Trophoblast cell (in vitro differentiated cells and primary cell): ENCODE results near the gene CHRD.
A peak's percentile ranks its signal among the peaks of the same experiment; 100 is the strongest.

Experiments
- DNase-seq, 2 donors: peaks; one replicate each; pipeline ENCODE4 v3.0.0-alpha.2; 2016
- H2AFZ ChIP-seq: 2 replicates; pipeline ENCODE4 v1.6.1; 2013; ENCODE audit warnings: low read length, moderate library complexity, mild to moderate bottlenecking; ENCODE audit not compliant: insufficient read depth, poor library complexity
- H2AK5ac ChIP-seq: 2 replicates; pipeline ENCODE4 v1.6.1; 2013; ENCODE audit warnings: mild to moderate bottlenecking, low read length
- H2BK120ac ChIP-seq: 2 replicates; pipeline ENCODE4 v1.6.1; 2013; ENCODE audit warnings: low read length, mild to moderate bottlenecking, moderate library complexity; ENCODE audit not compliant: insufficient read depth, poor library complexity
- H2BK12ac ChIP-seq: 2 replicates; pipeline ENCODE4 v1.6.1; 2013; ENCODE audit warnings: mild to moderate bottlenecking, low read length, moderate library complexity
- H2BK5ac ChIP-seq: 2 replicates; pipeline ENCODE4 v1.6.1; 2013; ENCODE audit warnings: low read length, low read depth, moderate library complexity, mild to moderate bottlenecking; ENCODE audit not compliant: poor library complexity
- H3K14ac ChIP-seq: 2 replicates; pipeline ENCODE4 v1.6.1; 2013; ENCODE audit warnings: mild to moderate bottlenecking, low read length
- H3K18ac ChIP-seq: 2 replicates; pipeline ENCODE4 v1.6.1; 2013; ENCODE audit warnings: mild to moderate bottlenecking, low read length
- H3K23ac ChIP-seq: 2 replicates; pipeline ENCODE4 v1.6.1; 2013; ENCODE audit warnings: low read length
- H3K27ac ChIP-seq: 2 replicates; pipeline ENCODE4 v1.5.1; 2013; ENCODE audit warnings: low read depth, mild to moderate bottlenecking, inconsistent platforms, low read length, moderate library complexity
- H3K27me3 ChIP-seq: 2 replicates; pipeline ENCODE4 v1.6.1; 2013; ENCODE audit warnings: inconsistent platforms, mild to moderate bottlenecking, low read length, moderate library complexity; ENCODE audit not compliant: insufficient read depth
- H3K36me3 ChIP-seq, 2 experiments: 1 replicate in 1 of 2; 2 replicates in 1 of 2; pipeline ENCODE4 v1.6.1; 2013; ENCODE audit warnings: low read length in 2 of 2, mild to moderate bottlenecking in 2 of 2, moderate library complexity in 1 of 2; ENCODE audit not compliant: insufficient read depth in 2 of 2, control insufficient read depth in 1 of 2
- H3K4ac ChIP-seq: 2 replicates; pipeline ENCODE4 v1.6.1; 2013; ENCODE audit warnings: low read depth, mild to moderate bottlenecking, low read length, moderate library complexity
- H3K4me1 ChIP-seq, 2 experiments: 1 replicate in 1 of 2; 2 replicates in 1 of 2; pipeline ENCODE4 v1.6.1; 2013; ENCODE audit warnings: low read length in 2 of 2, mild to moderate bottlenecking in 2 of 2, moderate library complexity in 1 of 2; ENCODE audit not compliant: insufficient read depth in 2 of 2, control insufficient read depth in 1 of 2
- H3K4me2 ChIP-seq: 2 replicates; pipeline ENCODE4 v1.6.1; 2013; ENCODE audit warnings: inconsistent platforms, mild to moderate bottlenecking, low read length, moderate library complexity
- H3K4me3 ChIP-seq: 2 replicates; pipeline ENCODE4 v1.5.1; 2013; ENCODE audit warnings: mild to moderate bottlenecking, low read depth, low read length, inconsistent platforms
- H3K79me1 ChIP-seq: one replicate; pipeline ENCODE4 v1.6.1; 2013; ENCODE audit warnings: low read length
- H3K79me2 ChIP-seq: 2 replicates; pipeline ENCODE4 v1.6.1; 2013; ENCODE audit warnings: low read length, mild to moderate bottlenecking; ENCODE audit not compliant: control insufficient read depth, insufficient read depth, poor library complexity
- H3K9ac ChIP-seq: 2 replicates; pipeline ENCODE4 v1.6.1; 2013; ENCODE audit warnings: mild to moderate bottlenecking, low read length
- H3K9me3 ChIP-seq: 2 replicates; pipeline ENCODE4 v1.6.1; 2013; ENCODE audit warnings: low read depth, mild to moderate bottlenecking, control low read depth, inconsistent platforms, low read length; ENCODE audit not compliant: insufficient read depth
- H4K12ac ChIP-seq: 2 replicates; pipeline ENCODE4 v1.6.1; 2013; ENCODE audit warnings: low read depth, mild to moderate bottlenecking, low read length, moderate library complexity
- H4K8ac ChIP-seq: 2 replicates; pipeline ENCODE4 v1.6.1; 2013; ENCODE audit warnings: low read depth, mild to moderate bottlenecking, low read length, moderate library complexity
- H4K91ac ChIP-seq: one replicate; pipeline ENCODE4 v1.6.1; 2013; ENCODE audit warnings: low read depth, mild to moderate bottlenecking, low read length, moderate library complexity
- WGBS: extraction: QIAGEN DNeasy Blood & Tissue Kit; methylation state at CpG from one replicate; pipeline ENCODE4 v1.1.7; 2013; ENCODE audit warnings: missing lambda C conversion rate; ENCODE audit not compliant: insufficient read length, insufficient coverage; ENCODE audit errors: extremely low coverage; 5-methylcytosine and 5-hydroxymethylcytosine counted together

The CHRD gene

DNA sequence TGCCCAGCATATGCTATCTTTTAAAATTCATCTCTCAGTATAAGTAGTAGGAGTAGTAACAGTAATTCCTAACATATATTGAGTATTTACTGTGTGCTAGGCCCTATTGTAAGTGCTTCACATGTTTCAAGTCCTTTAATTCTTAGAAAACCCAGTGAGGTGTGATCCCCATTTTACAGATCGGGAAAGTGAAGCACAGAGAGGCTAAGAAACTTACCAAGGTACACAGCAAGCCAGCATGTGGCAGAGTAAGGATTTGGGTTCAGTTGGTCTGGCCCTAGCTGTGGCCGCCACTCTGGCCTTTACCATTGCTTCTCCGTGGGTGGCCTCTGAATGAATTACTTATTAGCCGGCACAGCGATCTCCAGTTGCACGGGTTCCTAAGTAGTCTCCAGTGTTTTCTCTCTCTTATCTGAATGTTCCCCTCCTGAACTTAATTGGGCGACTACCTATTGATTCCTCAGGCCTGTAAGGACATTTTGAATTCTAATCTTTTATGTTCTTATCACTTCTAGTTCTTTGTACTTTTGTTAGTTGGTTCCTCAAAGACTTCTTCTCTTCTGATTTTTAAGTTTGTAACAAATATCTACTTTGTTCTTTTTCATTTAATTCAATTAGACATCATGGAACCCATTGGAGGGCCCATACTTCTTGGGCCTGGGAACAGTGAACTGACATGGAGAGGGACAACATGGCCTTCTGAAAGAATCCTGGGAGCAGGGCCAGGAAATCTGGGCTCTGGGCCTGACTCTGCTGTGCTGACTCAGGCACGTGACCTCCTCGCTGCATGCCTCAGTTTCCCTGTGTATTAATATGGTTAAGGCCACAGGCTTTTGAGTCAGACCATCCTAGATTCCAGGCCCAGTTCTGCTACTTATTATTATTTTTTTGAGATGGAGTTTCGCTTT lies 30.0 kb upstream of the CHRD start:
- Histone ChIP-seq H2BK5ac (no peak overlapping the region), H2AFZ (no peak overlapping the region), H3K14ac (no peak overlapping the region), H2AK5ac (no peak overlapping the region), H3K79me2 (no peaks in the 10 kb centered on the region), H3K9ac (no peak overlapping the region), H2BK12ac (no peak overlapping the region), H3K27ac (no peak overlapping the region), H3K79me1 (no peaks in the 10 kb centered on the region), H4K91ac (no peak overlapping the region), H3K18ac (no peak overlapping the region), H3K9me3 (peaks cover 2% of the 10 kb centered on the region), H3K23ac (no peak overlapping the region), H3K36me3 (peaks cover 11 to 17% of the 10 kb centered on the region in 2 experiments), H4K8ac (no peak overlapping the region), H2BK120ac (no peak overlapping the region), H3K4me1 (no peaks in the 10 kb centered on the region), H3K4ac (no peak overlapping the region), H4K12ac (no peak overlapping the region), H3K4me3 (no peak overlapping the region), H3K4me2 (no peak overlapping the region), H3K27me3 (no peaks in the 10 kb centered on the region)
- WGBS = no CpG with 5 or more reads among the region's 10 CpGs
- DNase-seq = no peak

DNA sequence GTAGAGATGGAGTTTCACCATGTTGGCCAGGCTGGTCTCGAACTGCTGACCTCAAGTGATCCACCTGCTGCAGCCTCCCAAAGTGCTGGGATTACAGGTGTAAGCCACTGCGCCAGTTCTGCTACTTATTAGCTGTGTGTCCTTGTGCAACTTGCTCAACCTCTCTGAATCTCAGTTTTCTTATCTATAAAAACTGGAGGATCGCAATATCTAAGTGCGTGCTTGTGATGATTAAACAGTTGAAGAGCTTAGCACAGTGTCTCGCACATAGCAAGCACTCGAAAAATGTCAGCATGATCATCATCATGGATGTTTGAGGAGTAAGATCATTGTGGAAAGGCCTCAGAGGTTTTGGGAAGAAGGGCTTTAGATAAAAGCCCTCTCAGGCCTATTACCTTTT lies 29.2 kb upstream of the CHRD start:
- Histone ChIP-seq H2BK120ac (no peak overlapping the region), H3K36me3 (peaks cover 12 to 18% of the 10 kb centered on the region in 2 experiments), H3K9ac (no peak overlapping the region), H4K91ac (no peak overlapping the region), H4K12ac (no peak overlapping the region), H3K4me2 (no peak overlapping the region), H2BK5ac (no peak overlapping the region), H3K79me2 (no peaks in the 10 kb centered on the region), H2AK5ac (no peak overlapping the region), H3K27ac (no peak overlapping the region), H2BK12ac (no peak overlapping the region), H3K23ac (no peak overlapping the region), H4K8ac (no peak overlapping the region), H3K4me3 (no peak overlapping the region), H3K14ac (no peak overlapping the region), H2AFZ (no peak overlapping the region), H3K4me1 (peaks cover 2 to 3% of the 10 kb centered on the region in 2 experiments), H3K18ac (no peak overlapping the region), H3K4ac (no peak overlapping the region), H3K9me3 (peaks cover 2% of the 10 kb centered on the region), H3K27me3 (no peaks in the 10 kb centered on the region), H3K79me1 (no peaks in the 10 kb centered on the region)
- DNase-seq = peak; percentile 76 to 93
- WGBS = no CpG with 5 or more reads among the region's 6 CpGs

DNA sequence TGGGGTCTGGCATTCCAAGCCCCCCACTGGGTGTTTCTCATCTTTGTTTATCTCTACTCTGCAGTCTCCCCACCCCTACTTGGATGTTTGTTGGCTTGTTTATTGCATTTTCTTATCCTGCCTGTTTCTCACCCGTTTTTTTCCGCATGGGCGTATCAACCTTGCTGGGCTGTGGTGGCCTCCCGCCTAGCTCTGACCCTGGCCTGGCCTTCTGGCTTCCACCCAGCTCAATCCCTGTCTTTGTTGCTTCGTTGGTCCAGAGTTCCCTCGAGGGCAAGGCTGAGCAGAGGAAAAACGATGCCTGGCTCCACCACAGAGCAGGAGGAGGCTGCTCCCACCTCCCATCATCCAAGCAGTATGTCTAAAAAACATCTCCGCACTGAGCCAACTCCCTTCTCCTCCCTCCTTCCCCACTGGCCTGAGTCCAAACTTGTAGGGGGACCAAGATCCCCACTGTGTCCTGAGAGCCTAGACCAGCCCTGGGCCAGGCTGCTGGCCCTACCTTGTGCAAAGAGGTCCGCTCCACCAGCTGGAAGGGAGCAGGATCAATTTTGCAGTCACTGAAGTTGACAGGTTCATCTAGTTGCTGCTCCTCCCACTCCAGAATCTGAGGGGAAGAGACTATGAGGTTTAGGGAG lies 28.2 kb upstream of the CHRD start:
- no peak overlapping the region for H3K9ac ChIP-seq
- no peaks in the 10 kb centered on the region for H3K79me1 ChIP-seq
- H3K18ac ChIP-seq = no peak overlapping the region
- no peak overlapping the region for H2BK120ac ChIP-seq
- peaks cover 2 to 3% of the 10 kb centered on the region in 2 experiments for H3K4me1 ChIP-seq
- no peak overlapping the region for H3K4me2 ChIP-seq
- no peak overlapping the region for H3K4me3 ChIP-seq
- no peak overlapping the region for H2BK5ac ChIP-seq
- H3K9me3 ChIP-seq = peaks cover 2% of the 10 kb centered on the region
- H4K12ac ChIP-seq = no peak overlapping the region
- peaks cover 9 to 14% of the 10 kb centered on the region in 2 experiments for H3K36me3 ChIP-seq
- DNase-seq = no peak
- no peak overlapping the region for H3K27ac ChIP-seq
- H3K23ac ChIP-seq = no peak overlapping the region
- H3K79me2 ChIP-seq = no peaks in the 10 kb centered on the region
- H3K4ac ChIP-seq = no peak overlapping the region
- H3K27me3 ChIP-seq = no peaks in the 10 kb centered on the region
- no peak overlapping the region for H2AK5ac ChIP-seq
- H4K91ac ChIP-seq = no peak overlapping the region
- no peak overlapping the region for H2BK12ac ChIP-seq
- no peak overlapping the region for H2AFZ ChIP-seq
- no peak overlapping the region for H3K14ac ChIP-seq
- no CpG with 5 or more reads among the region's 9 CpGs for WGBS
- H4K8ac ChIP-seq = no peak overlapping the region

DNA sequence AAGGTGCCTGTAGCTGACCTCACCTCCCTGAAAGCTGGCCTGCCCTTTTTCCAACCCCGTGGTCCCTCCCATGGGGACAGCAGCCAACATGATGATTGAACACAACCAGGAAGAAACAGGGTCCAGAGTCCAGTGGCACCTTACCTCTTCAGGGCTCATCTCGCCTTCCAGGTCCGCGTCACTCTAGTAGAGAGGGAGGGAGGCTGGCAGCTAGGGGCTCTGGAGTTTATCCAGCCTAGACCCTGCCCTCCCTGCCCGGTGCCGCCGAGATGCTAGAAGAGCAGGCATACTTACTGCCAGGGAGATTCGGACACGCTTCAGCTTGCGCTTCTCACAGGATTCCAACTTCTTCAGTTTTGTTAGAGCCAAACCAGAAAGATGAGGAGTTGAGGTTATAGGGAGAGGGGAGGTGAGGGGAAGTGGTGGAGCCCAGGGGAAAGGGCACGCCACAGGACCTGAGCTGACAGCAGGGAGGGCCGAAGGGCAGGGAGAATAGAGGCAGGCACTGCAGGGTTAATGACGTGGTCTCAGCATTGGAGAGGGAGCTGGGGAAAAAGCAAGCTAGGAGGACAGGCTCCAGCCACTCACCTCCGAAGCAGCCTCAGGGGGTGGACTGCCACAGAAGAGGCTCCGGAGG lies 27.6 kb upstream of the CHRD start:
- H3K36me3 ChIP-seq = peaks cover 8 to 14% of the 10 kb centered on the region in 2 experiments
- no peaks in the 10 kb centered on the region for H3K27me3 ChIP-seq
- H3K4me2 ChIP-seq = no peak overlapping the region
- no peak overlapping the region for H2AK5ac ChIP-seq
- H3K79me2 ChIP-seq = no peaks in the 10 kb centered on the region
- no peak overlapping the region for H3K9ac ChIP-seq
- peaks cover 2 to 3% of the 10 kb centered on the region in 2 experiments for H3K4me1 ChIP-seq
- no peak overlapping the region for H3K14ac ChIP-seq
- no peak overlapping the region for H3K4me3 ChIP-seq
- no peak overlapping the region for H2BK5ac ChIP-seq
- no peak overlapping the region for H3K27ac ChIP-seq
- H4K8ac ChIP-seq = no peak overlapping the region
- no peak overlapping the region for H3K4ac ChIP-seq
- WGBS = no CpG with 5 or more reads among the region's 15 CpGs
- no peak overlapping the region for H4K12ac ChIP-seq
- no peak overlapping the region for H2BK120ac ChIP-seq
- peaks cover 2% of the 10 kb centered on the region for H3K9me3 ChIP-seq
- H3K79me1 ChIP-seq = no peaks in the 10 kb centered on the region
- no peak overlapping the region for H3K23ac ChIP-seq
- no peak overlapping the region for H4K91ac ChIP-seq
- no peak overlapping the region for H2BK12ac ChIP-seq
- DNase-seq = no peak
- no peak overlapping the region for H3K18ac ChIP-seq
- H2AFZ ChIP-seq = no peak overlapping the region
